Choroid plexus epithelial cell (primary cell): ENCODE results near the gene SRCAP.
A peak's percentile ranks its signal among the peaks of the same experiment; 100 is the strongest.

Experiments
- DNase-seq: peaks from one replicate; pipeline ENCODE4 v3.0.0-alpha.2; 2010; ENCODE audit warnings: low read depth
- H3K4me3 ChIP-seq: 2 replicates; pipeline ENCODE4 v1.5.1; 2011; ENCODE audit warnings: low read depth, mild to moderate bottlenecking, control low read depth, low read length, moderate library complexity
- CTCF ChIP-seq: conservative IDR thresholded peaks from 2 replicates; pipeline ENCODE4 v1.5.1; 2011; ENCODE audit warnings: low read depth, mild to moderate bottlenecking, control low read depth, inconsistent platforms, low read length, moderate library complexity

The SRCAP gene

DNA sequence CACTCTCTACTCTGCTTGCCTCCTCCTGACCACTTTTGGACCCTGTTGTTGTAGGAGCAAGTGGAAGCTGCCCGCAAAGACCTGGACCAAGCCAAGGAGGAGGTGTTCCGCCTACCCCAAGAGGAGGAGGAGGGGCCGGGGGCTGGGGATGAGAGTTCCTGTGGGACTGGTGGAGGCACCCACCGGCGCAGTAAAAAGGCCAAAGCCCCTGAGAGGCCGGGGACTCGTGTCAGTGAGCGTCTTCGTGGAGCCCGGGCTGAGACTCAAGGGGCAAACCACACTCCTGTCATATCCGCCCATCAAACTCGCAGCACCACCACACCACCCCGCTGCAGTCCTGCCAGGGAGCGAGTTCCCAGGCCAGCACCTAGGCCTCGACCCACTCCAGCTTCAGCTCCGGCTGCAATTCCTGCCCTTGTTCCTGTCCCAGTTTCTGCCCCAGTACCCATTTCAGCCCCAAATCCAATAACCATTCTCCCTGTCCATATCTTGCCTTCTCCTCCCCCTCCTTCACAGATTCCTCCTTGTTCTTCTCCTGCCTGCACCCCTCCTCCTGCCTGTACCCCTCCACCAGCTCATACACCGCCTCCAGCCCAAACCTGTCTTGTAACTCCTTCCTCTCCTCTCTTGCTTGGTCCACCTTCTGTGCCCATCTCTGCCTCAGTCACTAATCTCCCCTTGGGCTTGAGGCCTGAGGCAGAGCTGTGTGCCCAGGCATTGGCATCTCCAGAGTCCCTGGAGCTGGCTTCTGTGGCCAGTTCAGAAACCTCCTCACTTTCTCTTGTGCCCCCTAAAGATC is 38.2 kb downstream of the SRCAP start:
- DNase-seq, result no peak
- no peak overlapping the region for H3K4me3 ChIP-seq
- no peak for TF ChIP-seq CTCF

DNA sequence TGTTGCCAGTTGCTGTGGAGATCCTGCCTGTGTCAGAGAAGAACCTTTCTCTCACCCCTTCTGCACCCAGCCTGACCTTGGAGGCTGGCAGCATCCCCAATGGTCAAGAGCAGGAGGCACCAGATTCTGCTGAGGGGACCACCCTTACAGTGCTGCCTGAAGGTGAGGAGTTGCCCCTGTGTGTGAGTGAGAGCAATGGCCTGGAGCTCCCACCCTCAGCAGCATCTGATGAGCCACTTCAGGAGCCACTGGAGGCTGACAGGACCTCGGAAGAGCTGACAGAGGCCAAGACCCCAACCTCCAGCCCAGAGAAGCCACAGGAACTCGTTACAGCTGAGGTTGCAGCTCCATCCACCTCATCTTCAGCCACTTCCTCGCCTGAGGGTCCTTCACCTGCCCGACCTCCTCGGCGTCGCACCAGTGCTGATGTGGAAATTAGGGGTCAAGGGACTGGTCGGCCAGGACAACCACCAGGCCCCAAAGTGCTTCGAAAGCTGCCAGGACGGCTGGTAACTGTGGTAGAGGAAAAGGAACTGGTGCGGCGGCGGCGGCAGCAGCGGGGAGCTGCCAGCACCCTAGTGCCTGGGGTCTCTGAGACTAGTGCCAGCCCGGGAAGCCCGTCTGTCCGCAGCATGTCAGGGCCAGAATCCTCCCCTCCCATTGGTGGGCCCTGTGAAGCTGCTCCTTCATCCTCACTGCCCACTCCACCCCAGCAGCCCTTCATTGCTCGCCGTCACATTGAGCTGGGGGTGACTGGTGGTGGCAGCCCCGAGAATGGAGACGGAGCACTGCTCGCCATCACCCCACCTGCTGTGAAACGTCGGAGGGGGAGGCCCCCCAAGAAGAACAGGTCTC is 39.0 kb downstream of the SRCAP start:
- H3K4me3 ChIP-seq, result no peak overlapping the region
- no peak for DNase-seq
- no peak for TF ChIP-seq CTCF

GRCh38 chr16:30738984-30739951 is 40.3 kb downstream of the SRCAP start:
- no peak overlapping the region for H3K4me3 ChIP-seq
- DNase-seq, result no peak
- no peak for TF ChIP-seq CTCF

DNA sequence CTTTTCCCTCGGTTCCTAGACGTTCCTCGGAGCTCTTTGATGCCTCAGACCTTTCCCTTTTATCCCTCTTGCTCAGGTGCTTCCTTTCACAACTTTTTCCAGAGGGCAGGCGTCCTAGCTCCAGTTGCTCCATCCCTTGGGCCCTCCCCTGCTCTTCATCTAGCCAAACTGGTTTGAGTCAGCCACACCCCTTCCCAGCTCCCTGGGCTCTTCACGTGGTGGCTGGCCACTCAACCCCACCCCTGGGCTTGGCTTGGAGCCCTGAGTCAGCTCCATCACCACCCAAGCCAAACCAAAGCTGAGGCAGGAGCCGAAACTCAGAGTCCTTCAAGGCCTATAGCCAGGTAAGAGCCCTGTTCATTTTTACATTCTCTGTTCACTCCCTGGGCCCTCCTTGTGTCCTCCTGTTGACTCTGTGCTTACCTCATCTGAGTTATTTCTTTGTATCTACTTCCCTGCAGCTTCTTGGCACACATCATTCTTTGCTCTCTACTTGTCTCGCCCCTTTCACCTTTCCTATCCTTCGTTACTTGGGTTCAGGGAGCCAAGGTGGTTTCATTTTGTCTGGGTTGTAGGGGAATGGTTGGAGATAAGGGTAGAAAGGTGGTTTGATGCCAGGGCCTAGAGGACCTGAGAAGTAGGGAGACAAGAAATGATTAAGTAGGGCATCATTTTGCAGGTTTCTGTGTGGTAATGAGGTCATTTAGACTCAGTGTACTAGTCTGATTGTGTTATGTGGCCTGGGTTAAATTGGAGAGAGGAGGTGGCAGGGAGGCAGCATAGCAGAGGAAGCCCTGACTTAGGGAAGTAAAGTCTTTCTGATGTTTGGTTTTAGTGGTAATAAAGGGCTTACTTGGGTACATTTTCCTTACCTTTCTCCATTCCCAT is 41.6 kb downstream of the SRCAP start:
- DNase-seq, result peak; percentile 86
- no peak for TF ChIP-seq CTCF
- H3K4me3 ChIP-seq, result no peak overlapping the region

- no peak for TF ChIP-seq CTCF
- no peak overlapping the region for H3K4me3 ChIP-seq
- peak; percentile 92 for DNase-seq
Observed at GRCh38 chr16:30741461-30741914, 42.5 kb downstream of the SRCAP start.

DNA sequence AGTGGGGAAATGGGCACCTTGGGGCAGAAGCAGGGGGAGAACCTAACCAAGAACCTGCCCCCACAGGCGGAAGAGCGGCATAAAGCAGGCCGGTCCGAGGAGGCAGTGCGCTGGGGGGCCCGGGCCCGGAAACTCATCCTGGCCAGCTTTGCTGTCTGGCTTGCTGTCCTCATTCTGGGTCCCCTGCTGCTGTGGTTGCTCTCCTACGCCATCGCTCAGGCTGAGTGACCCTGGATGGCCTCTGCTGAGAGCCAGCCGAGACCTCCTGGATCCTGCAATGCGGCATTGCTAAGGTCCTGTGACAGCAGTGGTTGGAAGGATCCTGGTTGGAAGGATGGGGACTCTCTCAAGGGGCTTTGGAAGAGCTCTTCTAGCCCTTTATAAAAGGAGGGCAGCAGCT is 44.7 kb downstream of the SRCAP start:
- no peak overlapping the region for H3K4me3 ChIP-seq
- TF ChIP-seq CTCF, result no peak
- DNase-seq, result no peak
